ENCODE results near the gene NOXO1. TPM values are rescaled to one million over a fixed set of nuclear protein-coding genes. Genes with fewer than 3 reads are reported as not detected.

NOXO1 gene
- total RNA-seq, 2 experiments from 2014 or later, result 0.23 to 0.36 TPM

- POLR2A ChIA-PET, result interaction anchor here (2.0 to 2.2 kb wide), 2 partner anchors 14 to 20 kb away, joined by 9 read pairs; partner anchors contain the start of genes RPS2 and TBL3
- CTCF ChIA-PET, result interaction anchor here (1.2 to 1.6 kb wide), 3 partner anchors 8 to 155 kb away, joined by 4 to 8 read pairs (median 4); no protein-coding TSS in a partner anchor
Observed at GRCh38 chr16:1985466-1986150, 4.3 kb upstream of the NOXO1 start.

GRCh38 chr16:1984347-1985225 lies 3.3 kb upstream of the NOXO1 start:
- ChIA-PET POLR2A (interaction anchor here (0.6 to 2.2 kb wide), 4 partner anchors 13 to 767 kb away, joined by 3 to 9 read pairs (median 6); partner anchors contain the start of genes NDUFB10, RPS2 and TBL3), CTCF (interaction anchor here (0.7 to 1.6 kb wide), 7 partner anchors 9 to 156 kb away, joined by 3 to 8 read pairs (median 4); partner anchors contain the start of gene TBL3)

- ChIA-PET CTCF (interaction anchor here (0.7 to 1.6 kb wide), 8 partner anchors 10 to 157 kb away, joined by 3 to 8 read pairs (median 4); partner anchors contain the start of gene TBL3), POLR2A (interaction anchor here (1.0 to 2.2 kb wide), 3 partner anchors 12 to 24 kb away, joined by 4 to 9 read pairs (median 9); partner anchors contain the start of genes NDUFB10, RPS2 and TBL3)
Observed at GRCh38 chr16:1983544-1984346, 2.5 kb upstream of the NOXO1 start, which contains the start of gene GFER. Gene GFER (plus strand): TSS chr16:1984193. CDS start chr16:1984219, 26 bp downstream.

GRCh38 chr16:1982991-1983543 lies 1.8 kb upstream of the NOXO1 start:
- ChIA-PET POLR2A (interaction anchor here (0.7 to 2.2 kb wide), 4 partner anchors 8 to 18 kb away, joined by 3 to 9 read pairs (median 4); partner anchors contain the start of genes RPS2 and TBL3), CTCF (interaction anchor here (0.8 to 1.2 kb wide), 3 partner anchors 18 to 157 kb away, joined by 3 to 4 read pairs (median 3); no protein-coding TSS in a partner anchor)

- ChIA-PET POLR2A (interaction anchor here (1.1 to 1.9 kb wide), 2 partner anchors 17 to 201 kb away, joined by 3 to 4 read pairs; partner anchors contain the start of gene RPS2), CTCF (interaction anchor here (0.8 to 1.5 kb wide), 2 partner anchors 9 to 17 kb away, joined by 3 to 5 read pairs; no protein-coding TSS in a partner anchor)
Observed at GRCh38 chr16:1982013-1982433, 754 bp upstream of the NOXO1 start.

- CTCF ChIA-PET, result interaction anchor here (1.2 kb wide), 1 partner anchor 160 kb away, joined by 3 read pairs; no protein-coding TSS in a partner anchor
Observed at GRCh38 chr16:1980770-1981087, 540 bp downstream of the NOXO1 start.

GRCh38 chr16:1980030-1980769 lies 1.1 kb downstream of the NOXO1 start:
- POLR2A ChIA-PET, result interaction anchor here (0.6 to 1.2 kb wide), 4 partner anchors 8 to 17 kb away, joined by 3 to 4 read pairs (median 3); partner anchors contain the start of gene RPS2
- CTCF ChIA-PET, result interaction anchor here (1.2 kb wide), 1 partner anchor 160 kb away, joined by 3 read pairs; no protein-coding TSS in a partner anchor

More at GRCh38 chr16:1980770-1981087, 540 bp downstream of the NOXO1 start:
- POLR2A ChIA-PET, result interaction anchor here (0.8 to 1.2 kb wide), 3 partner anchors 9 to 17 kb away, joined by 3 read pairs; no protein-coding TSS in a partner anchor

GRCh38 chr16:1979271-1980029 lies 1.8 kb downstream of the NOXO1 start:
- ChIA-PET POLR2A (interaction anchor here (0.6 kb wide), 1 partner anchor 15 kb away, joined by 4 read pairs; the partner anchor contains the start of gene RPS2), CTCF (no interaction called here)

- ChIA-PET CTCF (no interaction called here), POLR2A (no interaction called here)
Observed at GRCh38 chr16:1978476-1979120, 2.7 kb downstream of the NOXO1 start.

- POLR2A ChIA-PET, result no interaction called here
- CTCF ChIA-PET, result no interaction called here
Observed at GRCh38 chr16:1977875-1978268, 3.4 kb downstream of the NOXO1 start.

- ChIA-PET CTCF (no interaction called here), POLR2A (no interaction called here)
Observed at GRCh38 chr16:1976951-1977874, 4.1 kb downstream of the NOXO1 start.

- POLR2A ChIA-PET, result no interaction called here
- CTCF ChIA-PET, result no interaction called here
Observed at GRCh38 chr16:1976216-1976520, 5.1 kb downstream of the NOXO1 start.

GRCh38 chr16:1975432-1976215 lies 5.6 kb downstream of the NOXO1 start:
- CTCF ChIA-PET, result no interaction called here
- POLR2A ChIA-PET, result interaction anchor here (1.1 kb wide), 1 partner anchor 11 kb away, joined by 3 read pairs; the partner anchor contains the start of gene RPS2

All from activated CD8-positive, alpha-beta memory T cell treated with anti-CD3 and anti-CD28 coated beads for 36 hours (primary cell).